Activated CD4-positive, CD25-positive, alpha-beta regulatory T cell treated with anti-CD3 and anti-CD28 coated beads, Interleukin-2, amount 50 U/mL, for 16 hours (primary cell): ENCODE measurements around the gene ATL2.
"Not testable (repeated sequence)": the region's sequence is repeated elsewhere in the genome, so short reads cannot be mapped to it uniquely, and the experiment has no call there.

ENCODE experiments used
- DNase-seq: peaks from one replicate; pipeline ENCODE4 v3.0.0-alpha.2; 2020; ENCODE audit warnings: low read depth, low spot score

ATL2 gene

DNA sequence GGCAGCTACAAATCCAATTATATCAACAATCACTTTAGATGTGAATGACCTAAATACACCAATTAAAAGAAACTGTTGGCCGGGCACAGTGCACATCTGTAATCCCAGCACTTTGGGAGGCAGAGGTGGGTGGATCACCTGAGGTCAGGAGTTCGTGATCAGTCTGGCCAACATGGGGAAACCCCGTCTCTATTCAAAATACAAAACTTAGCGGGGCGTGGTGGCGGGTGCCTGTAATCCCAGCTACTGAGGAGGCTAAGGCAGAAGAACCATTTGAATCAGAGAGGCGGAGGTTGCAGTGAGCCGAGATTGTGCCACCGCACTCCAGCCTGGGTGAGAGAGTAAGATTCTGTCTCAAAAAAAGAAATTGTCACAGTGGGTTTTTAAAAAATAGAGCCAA lies 49.5 kb downstream of the ATL2 start:
- DNase-seq: no peak

DNA sequence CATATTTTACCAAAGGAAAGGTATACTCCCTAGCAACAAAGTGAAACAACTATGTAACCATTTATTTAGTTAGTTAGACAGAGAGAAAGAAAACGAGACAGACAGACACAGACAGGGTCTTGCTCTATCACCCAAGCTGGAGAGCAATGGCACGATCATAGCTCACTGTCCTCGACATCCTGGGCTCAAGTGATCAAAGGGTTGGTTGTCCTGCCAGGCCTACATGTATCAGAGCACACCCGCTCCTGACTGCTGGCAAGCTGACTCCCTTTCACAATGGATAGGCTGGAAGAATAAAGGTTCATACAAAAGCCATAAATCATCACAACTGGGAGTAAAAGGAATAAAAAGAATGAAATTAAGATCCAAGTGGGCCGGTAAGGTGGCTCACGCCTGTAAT lies 53.5 kb downstream of the ATL2 start:
- no peak for DNase-seq

DNA sequence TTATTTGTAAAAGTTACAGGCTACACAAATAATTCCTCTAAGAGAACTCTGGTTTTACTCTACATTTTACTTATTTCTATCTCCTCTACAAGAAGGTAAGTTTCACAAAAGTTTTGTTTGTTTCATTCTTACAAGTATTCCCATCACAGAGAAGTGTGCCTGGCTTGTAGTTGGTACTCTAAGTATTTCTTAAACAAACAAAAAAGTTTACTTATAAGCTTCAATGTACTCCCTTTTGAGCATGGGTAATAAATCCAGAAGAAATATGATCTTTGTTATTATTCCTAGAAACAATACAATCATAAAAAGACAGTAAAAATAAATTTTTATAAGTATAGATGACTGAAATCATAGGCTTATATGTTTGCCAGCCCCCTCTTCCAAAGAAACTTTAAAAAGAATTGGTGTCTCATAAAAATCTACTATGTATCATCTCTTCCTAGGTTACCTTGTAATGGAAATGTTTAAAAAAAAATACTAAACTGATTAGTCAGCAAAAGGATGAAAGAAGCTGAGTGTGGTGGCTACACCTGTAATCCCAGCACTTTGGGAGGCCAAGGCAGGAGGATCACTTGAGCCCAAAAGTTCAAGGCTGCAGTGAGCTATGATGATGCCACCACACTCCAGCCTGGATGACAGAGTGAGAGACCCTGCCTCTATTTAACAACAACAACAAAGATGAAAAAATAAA lies 54.7 kb downstream of the ATL2 start:
- DNase-seq: no peak

DNA sequence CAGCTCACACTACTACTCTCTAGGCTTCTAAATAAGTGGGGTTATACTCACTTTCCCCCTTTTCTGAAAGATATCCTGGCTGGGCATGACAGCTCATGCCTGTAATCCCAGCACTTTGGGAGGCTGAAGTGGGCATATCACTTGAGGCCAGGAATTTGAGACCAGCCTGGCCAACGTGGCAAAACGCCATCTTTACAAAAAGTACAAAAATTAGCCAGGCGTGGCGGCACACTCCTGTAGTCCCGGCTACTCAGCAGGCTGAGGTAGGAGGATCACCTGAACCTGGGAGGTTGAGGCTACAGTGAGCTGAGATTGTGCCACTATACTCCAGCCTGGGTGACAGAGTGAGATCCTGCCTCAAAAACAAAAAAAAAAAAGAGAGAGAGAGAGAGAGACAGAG lies 57.8 kb downstream of the ATL2 start:
- DNase-seq: not testable (repeated sequence)

DNA sequence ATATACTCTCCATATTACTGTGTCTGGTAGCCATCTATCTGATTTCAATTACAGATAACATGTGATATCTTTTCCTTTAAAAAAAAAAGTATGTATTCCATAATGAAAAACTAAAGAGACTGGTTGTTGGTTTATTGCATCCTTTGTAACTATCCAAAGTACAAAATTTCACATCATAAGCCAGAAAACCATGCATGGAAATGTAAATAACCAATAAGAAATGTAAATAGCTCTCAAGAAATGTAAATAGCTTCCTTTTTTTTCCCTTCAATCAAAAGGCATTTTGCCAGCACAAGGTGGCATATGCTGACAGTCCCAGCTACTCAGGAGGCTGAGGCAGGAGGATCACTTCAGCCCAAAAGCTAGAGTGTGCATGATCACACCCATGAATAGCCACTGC lies 59.3 kb downstream of the ATL2 start:
- DNase-seq: no peak

DNA sequence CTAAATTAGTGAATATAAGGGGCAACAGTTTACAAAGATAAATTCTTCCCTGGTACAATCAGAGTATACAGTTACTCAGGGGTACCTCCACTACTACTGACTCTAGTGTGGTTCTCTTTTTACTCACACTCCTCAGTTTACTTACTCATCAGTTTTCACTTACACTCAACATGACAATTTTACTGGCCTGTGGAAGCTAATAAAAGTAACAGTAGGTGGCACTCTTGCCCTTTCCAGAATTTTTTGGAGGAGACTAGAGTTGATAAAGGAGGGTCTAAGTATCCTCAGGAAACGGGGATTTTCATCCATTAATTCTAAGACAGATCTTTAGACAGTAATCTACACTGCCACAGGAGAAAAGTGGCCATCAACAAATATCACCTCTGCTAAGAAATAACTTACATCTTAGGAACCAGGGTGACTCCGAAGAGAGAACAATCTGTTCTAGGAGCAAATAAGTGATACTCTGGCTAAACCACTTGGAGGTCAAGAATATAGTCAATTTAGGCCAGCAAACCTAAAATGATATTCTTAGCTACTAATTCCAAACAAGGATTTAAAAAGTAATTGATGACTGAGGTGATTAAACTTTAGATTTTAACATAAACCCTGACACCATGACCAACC lies 61.3 kb downstream of the ATL2 start:
- no peak for DNase-seq

DNA sequence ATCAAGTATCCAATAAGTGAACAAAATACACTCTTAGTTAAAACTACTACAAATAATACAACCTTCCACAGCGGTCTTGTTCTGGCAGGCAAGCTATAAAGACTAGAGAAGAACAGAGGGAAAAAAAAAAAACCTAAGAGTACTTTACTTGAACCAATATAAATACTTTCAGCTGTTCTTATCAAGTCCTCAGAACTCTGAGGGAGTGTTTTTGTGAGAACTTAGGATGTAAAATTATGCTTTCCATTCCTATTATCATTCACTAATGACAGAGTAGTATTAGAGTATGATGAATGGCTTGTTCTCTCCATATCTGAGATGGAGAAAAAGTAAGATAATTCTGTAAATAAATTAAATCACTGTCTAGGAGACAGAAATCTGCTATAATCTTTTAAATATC lies 68.3 kb downstream of the ATL2 start:
- no peak for DNase-seq

DNA sequence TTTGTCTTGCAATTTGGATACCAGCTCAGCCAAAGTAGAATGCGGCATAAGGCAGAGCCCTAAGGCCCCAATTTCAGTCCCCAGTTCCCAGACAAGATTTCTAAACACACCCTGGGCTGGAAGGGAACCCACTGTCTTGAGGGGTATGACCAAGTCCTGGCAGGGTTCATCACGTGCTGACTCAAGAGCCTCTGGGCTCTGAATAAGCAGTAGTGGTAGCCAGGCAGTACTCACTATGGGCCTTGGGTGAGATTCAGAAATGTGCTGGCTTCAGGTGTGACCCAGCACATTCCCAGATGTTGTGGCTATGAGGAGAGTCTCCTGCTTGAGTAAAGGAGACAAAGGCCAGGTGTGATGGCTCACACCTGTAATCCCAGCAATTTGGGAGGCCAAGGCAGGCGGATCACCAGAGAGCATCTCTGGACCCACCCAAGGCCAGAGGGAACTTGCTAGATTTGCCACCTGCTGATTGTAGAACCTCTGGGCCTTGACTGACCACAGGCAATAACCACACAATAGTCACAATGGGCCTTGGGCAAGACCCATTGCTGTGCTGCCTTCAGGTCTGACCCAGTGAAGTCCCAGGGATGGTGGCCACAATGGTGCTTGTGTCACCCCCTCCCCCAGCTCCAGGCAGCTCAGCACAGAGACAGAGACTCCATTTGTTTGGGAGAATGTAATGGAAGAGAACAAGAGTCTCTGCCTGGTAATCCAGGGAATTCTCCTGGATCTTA lies 74.9 kb downstream of the ATL2 start:
- DNase-seq: no peak

DNA sequence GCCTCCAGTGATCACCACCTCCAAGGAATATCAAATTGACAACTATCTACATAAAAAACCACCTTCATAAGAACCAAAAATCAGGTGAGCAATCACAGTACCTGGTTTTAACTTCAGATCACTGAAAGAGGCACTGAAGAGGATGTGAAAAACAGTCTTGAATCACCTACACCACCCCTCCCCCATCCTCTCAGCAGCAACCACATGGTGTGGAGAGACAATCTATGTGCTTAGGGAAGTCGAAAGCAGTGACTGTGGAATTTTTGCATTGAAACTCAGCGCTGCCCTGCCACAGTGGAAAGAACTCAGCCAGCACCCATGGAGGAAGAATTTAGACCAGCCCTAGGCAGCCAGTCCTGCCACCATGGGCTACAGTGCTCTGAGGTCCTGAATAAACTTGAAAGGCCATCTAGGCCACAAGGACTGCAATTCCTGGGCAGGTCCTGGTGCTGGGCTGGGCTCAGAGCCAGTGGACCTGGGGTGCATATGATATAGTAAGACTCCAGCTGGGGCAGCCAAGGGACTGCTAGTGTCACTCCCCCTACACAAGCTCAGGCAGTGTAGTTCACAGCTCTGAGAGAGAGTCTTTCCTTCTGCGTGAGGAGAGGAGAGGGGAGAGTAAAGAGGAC lies 75.6 kb downstream of the ATL2 start:
- no peak for DNase-seq

DNA sequence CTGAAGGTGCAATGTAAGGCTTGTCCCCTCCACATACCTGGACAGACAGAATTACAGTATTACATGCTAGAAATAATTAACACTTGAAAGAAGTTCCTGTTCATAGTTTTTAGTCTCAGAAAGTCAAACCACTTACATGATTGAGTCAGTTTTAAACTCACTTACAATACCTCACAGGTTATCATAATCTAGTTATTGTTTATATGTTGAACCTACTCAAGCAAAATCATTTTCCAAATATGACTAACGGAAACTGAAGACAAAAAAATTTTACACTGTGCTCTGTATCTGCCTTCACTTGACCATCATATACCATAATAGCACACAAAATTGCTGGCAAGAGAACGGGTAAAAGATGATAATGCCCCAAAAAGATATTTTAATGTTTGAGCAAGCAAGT lies 78.5 kb downstream of the ATL2 start:
- no peak for DNase-seq

DNA sequence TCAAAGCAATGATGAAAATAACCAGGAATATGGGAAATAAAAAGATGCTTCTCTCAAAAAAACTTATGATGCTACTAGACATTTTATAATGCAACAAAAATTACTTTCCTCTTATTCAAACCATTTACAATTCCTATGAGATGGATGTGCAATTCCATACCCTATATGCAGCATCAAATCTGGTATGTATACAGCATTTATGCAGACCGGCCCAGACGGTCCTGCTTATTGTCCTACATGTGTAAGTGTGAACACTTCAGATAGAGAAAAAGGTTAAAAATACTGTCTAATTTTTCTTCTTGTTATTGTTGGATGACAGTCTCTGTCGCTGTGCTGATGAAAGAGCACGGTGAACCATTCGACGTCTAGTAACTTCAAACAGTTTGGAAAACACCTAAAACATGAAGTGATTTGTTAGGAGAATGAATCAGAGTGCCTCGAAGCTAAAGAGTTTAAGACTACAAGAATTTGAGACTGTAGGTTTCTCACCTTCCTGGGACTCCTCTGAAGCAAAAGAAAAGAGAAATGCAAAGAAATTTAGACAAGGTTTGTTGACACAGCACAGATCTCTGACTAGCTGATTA lies 80.8 kb downstream of the ATL2 start:
- DNase-seq: no peak

DNA sequence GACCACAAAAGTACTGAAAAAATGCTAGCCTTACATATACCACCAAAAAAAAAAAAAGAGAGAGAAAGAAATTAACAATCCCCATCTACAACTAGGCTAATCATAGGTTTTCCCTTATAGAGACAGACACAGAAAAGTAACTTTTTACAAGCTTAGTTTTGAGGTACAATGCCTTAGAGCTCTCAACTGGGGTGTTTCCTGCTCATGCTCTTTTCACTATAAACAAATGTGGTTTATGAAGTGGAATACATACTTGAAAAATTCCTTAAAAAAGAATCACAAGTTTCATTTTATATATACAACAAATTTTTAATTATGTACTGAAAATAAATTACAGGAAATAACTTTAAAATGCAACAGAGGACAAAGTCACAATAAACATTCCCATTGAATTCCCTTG lies 82.5 kb downstream of the ATL2 start:
- DNase-seq: no peak

DNA sequence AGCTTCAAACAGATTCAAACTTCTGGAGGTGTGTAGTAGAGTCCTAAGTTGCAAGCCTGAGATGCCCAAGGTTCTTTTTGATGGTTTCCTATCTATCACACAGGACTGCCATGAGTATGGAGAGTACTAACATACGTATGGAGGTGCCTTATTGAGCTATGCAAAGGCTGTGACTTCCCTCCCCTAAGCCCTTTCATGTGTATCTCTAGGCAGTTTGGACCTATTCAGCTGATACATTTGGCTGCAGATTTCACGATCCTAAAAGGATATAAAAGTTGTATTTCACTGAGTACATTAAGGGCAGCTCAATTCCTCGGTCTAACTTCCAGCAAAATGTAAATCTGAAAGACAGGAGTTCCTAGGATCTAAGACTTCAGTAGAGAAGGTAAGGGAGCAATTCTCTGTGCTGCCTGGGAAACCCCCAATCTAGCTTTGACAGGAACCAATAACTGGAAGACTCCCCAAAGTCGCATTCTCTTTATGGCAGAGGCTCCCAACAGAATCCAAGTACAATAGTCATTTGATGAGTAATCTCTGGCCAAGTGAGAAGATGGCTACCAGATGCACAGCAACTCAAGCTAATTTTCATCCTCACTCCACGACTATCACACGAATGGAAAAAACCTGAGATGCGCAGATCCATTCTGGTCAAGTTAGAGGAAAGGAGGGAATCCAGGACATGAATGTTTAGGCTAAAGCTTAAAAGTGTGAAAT lies 83.8 kb downstream of the ATL2 start:
- no peak for DNase-seq

DNA sequence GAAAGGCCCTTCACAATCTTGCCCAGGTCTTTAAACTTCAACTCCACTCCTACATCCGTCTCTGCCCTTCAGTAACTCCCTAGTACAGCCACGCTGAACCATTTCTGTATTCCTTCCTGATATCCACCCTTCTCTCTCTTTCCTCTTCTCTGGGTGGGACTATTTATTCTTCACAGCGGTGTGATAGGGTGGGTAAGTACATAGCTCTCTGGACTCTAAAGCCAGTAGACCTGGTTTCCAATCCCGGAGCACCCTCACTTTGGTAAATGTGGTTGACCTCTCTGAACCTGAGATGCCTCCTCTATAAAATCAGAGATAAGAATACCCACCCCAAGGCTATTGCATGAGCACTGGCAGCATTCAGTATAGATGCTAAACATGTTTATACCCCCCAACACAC lies 86.7 kb downstream of the ATL2 start:
- DNase-seq: no peak

DNA sequence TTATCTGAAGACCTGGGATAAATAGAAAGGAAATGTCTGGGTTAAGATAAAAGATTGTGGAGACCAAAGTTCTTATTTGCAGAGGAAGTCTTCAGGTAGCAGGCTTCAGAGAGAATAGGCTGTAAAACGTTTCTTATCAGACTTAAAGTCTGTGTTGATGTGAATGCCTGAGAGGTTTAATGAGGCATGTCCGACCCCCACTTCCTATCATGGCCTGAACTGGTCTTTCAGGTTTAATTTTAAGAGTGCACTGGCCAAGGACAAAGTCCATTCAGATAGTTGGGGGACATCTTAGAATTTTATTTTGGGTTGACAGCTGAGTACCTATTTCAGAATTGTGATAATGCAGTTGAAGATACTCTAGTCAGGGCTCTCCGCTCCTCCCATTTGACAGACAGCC lies 92.1 kb downstream of the ATL2 start:
- no peak for DNase-seq

DNA sequence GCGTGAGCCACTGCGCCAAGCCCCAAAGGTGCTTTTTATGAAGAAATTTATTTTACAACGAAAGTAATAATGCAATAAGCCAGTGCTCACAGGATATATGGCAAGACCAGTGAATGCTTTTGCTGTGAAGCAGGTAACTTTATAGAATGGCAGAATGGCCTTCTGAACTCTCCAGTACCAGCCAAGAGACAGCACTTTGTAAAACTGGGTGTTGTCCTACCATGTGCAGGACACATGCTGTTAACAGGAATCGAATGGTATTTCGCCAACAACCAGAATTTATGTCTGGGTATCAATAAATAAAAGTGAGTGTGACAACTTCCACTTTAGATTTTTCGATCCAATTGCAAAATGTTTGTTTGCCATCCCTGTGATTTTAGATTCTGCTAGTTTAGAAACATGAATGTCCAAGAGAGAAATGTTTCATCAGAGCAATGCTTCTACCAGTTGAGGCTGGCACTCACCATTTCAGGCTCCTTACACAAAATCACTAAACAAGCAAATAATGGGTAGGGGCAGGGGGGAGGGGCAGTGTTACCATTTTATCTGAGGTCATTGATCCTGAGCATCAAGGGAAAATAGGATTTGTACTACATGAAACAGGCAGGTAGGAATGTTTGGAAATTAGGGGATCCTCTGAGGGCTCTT lies 95.9 kb downstream of the ATL2 start:
- DNase-seq: no peak

DNA sequence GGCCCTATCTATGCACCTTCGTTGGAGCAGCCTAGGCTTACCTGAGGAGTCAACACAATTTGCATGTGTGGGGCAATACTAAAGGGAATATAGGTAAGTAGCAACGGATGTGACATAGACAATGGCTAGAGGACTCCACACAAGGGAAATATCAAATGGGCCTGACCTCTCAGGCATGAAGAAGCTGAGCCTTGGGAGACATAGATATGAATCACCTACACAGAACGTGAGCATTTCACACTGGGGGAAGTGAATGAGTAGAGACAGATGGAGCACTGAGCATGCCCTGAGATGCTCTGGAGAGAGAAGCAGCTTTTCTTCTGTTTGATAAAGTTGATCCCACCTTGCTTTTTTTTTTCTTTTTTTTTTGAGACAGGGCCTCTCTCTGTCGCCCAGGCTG lies 97.9 kb downstream of the ATL2 start:
- DNase-seq: no peak

DNA sequence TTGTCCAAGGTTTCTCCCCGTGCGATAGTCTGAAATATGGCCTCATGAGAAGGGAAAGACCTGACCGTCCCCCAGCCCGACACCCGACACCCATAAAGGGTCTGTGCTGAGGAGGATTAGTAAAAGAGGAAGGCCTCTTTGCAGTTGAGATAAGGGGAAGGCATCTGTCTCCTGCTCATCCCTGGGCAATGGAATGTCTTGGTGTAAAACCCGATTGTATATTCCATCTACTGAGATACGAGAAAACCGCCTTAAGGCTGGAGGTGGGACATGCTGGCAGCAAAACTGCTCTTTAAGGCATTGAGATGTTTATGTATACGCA lies 99.0 kb downstream of the ATL2 start:
- not testable (repeated sequence) for DNase-seq

DNA sequence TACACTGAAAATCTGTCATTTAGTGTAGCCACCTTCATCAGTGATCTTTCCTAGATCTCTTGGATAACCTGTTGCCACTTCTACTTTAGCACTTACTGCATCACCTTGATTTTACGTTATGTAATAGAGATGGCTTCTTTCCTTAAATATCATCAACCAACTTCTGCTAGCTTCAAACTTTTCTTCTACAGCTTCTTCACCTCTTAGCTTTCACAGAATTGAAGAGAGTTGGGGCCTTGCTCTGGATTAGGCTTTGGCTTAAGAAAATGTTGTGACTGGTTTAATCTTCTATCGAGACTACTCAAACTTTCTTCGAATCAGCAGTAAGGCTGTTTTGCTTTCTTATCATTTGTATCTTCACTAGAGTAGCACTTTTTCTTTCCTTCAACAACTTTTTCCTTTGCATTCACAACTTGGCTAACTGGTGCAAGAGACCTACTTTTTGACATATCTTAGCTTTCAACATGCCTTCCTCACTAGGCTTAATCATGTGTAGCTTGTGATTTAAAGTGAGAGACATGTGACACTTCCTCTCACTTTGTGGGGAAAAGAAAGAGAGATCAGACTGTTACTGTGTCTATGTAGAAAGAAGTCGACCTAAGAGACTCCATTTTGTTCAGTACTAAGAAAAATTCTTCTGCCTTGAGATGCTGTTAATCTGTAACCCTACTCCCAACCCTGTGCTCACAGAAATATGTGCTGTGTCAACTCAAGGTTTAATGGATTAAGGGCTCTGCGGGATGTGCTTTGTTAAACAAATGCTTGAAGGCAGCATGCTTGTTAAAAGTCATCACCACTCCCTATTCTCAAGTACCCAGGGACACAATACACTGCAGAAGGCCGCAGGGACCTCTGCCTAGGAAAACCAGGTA lies 99.6 kb downstream of the ATL2 start:
- no peak for DNase-seq
